ENCODE measurements around the gene KISS1R.

DNA sequence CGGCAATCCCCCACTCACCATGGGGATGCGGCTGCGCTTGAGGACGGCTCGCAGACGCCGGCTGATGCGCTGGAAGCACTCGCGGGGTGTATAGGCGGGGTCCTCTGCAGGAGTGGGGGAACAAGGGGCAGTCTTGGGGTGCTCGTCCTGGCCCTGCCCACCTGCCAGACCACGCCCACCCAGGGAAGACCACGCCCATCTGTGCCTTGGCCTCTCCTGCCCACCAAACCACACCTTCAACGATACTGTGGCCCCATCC is 17.2 kb upstream of the KISS1R start:
- TF ChIP-seq POLR2A (IDR thresholded peaks at IDR 0.05): no peak
- TF ChIP-seq, protein P1, sequence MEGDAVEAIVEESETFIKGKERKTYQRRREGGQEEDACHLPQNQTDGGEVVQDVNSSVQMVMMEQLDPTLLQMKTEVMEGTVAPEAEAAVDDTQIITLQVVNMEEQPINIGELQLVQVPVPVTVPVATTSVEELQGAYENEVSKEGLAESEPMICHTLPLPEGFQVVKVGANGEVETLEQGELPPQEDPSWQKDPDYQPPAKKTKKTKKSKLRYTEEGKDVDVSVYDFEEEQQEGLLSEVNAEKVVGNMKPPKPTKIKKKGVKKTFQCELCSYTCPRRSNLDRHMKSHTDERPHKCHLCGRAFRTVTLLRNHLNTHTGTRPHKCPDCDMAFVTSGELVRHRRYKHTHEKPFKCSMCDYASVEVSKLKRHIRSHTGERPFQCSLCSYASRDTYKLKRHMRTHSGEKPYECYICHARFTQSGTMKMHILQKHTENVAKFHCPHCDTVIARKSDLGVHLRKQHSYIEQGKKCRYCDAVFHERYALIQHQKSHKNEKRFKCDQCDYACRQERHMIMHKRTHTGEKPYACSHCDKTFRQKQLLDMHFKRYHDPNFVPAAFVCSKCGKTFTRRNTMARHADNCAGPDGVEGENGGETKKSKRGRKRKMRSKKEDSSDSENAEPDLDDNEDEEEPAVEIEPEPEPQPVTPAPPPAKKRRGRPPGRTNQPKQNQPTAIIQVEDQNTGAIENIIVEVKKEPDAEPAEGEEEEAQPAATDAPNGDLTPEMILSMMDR (IDR thresholded peaks at IDR 0.05): no peak
